ENCODE results near the gene UBTD2.

Gene UBTD2

DNA sequence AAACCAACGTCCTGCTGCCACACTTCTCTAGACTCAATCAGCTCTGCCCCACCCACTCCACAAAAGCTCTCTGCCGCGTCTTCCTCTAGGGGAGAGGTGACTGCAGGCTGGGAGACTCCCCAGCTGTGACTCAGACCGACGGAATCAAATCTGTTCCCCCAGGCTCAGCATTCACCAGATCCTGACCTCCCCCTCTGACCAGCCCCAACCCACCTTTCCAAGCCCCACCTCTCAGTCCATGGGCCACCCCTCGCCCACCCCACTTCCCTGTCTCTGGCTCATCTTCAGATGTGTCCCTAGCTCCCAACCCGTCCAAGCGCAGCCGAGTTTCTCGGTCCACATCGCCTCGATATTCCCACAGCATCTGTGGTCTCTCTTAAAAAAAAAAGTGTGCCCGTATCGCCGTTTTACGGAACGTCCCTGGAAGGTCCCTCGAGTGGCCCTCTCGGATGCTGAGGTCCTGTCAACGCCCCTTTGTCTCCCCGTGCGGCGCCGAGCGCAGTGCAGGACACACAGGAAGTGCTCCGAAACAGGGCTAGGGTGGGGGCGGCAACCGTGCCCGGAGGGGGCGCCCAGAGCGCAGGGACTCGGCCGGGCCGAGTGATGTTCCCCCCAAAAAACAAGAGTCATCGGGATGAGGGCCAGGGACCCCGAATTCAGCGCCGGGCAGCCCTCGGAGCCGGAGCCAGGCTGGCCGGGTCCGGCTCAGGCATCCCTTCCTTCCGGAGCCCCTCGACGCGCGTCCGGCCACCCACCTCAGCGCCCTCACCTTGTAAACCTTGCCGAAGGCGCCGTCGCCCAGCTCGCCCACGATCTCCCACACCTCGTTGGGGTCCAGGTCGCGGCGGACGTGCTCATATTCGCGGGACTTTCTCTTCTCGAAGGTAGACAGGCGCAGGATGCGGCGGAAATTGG lies 96.2 kb downstream of the UBTD2 start:
- no peak for DNase-seq (ENCODE audit: insufficient read length, low spot score)
- TF ChIP-seq, protein P1, sequence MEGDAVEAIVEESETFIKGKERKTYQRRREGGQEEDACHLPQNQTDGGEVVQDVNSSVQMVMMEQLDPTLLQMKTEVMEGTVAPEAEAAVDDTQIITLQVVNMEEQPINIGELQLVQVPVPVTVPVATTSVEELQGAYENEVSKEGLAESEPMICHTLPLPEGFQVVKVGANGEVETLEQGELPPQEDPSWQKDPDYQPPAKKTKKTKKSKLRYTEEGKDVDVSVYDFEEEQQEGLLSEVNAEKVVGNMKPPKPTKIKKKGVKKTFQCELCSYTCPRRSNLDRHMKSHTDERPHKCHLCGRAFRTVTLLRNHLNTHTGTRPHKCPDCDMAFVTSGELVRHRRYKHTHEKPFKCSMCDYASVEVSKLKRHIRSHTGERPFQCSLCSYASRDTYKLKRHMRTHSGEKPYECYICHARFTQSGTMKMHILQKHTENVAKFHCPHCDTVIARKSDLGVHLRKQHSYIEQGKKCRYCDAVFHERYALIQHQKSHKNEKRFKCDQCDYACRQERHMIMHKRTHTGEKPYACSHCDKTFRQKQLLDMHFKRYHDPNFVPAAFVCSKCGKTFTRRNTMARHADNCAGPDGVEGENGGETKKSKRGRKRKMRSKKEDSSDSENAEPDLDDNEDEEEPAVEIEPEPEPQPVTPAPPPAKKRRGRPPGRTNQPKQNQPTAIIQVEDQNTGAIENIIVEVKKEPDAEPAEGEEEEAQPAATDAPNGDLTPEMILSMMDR (IDR thresholded peaks at IDR 0.05; ENCODE audit: insufficient read depth, missing control alignments), result no peak
- FAIRE-seq, result no peak

DNA sequence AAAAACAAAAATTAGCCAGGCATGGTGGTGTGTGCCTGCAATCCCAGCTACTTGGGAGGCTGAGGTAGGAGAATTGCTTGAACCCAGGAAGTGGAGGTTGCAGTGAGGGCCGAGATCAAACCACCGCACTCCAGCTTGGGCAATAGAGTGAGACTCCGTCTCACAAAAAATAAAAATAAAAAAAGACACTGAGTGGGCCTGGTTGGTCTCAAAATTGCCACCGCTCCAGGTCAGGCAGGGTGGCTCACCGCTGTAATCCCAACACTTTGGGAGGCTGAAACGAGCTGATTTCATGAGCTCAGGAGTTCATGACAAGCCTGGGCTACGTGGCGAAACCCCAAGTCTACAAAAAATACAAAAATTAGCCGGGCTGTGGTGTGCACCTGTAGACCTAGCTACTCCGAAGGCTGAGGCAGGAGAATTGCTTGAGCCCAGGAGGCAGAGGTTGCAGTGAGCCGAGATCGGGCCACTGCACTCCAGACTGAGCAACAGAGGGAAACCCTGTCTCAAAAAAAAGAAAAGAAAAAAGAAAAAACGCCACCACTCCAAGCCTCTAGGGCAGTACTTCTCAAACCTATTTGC lies 97.4 kb downstream of the UBTD2 start:
- TF ChIP-seq, protein P1 (IDR thresholded peaks at IDR 0.05; ENCODE audit: insufficient read depth, missing control alignments), result no peak
- DNase-seq (ENCODE audit: insufficient read length, low spot score) (no peak), FAIRE-seq (no peak)

DNA sequence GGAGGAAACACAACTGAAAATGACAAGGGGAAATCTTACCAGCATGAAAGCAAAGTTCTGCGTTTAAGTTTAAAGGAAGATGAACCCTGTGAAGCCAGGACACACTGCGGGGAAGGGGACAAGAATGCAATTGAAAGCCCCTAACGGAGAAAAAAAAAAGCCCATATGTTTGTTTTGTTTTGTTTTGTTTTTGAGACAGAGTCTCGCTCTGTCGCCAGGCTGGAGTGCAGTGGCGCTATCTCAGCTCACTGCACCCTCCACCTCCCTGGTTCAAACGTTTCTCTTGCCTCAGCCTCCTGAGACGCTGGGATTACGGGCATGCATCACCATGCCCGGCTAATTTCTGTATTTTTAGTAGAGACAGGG lies 98.5 kb downstream of the UBTD2 start:
- DNase-seq (ENCODE audit: insufficient read length, low spot score), result no peak
- FAIRE-seq, result no peak
- TF ChIP-seq, protein P1 (IDR thresholded peaks at IDR 0.05; ENCODE audit: insufficient read depth, missing control alignments), result no peak

GRCh38 chr5:172183881-172184280 lies 99.7 kb downstream of the UBTD2 start:
- no peak for FAIRE-seq
- TF ChIP-seq, protein P1 (IDR thresholded peaks at IDR 0.05; ENCODE audit: insufficient read depth, missing control alignments), result no peak
- no peak for DNase-seq (ENCODE audit: insufficient read length, low spot score)

- DNase-seq (ENCODE audit: insufficient read length, low spot score) (no peak), FAIRE-seq (no peak)
- TF ChIP-seq, protein P1 (IDR thresholded peaks at IDR 0.05; ENCODE audit: insufficient read depth, missing control alignments), result no peak
Measured at GRCh38 chr5:172182291-172182690, 101.3 kb downstream of the UBTD2 start.

DNA sequence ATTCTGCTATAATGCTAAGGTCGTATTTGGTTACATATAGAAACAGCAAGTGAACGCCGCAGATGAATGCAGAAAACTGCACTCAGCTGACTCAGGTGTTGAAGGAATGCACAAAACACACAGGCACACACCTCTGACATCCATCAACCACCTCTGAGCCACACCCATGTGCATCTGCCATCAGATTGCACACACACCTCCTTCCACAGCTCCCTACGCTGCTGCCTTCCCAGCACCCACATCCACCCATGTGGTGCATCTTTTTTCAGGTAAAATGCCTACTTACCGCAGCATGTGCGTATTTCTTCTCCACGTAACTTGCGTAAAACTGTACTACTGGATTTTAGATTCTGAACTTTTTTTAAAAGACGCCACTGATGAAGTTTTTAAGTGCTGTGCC lies 102.6 kb downstream of the UBTD2 start:
- FAIRE-seq (no peak), DNase-seq (ENCODE audit: insufficient read length, low spot score) (no peak)
- TF ChIP-seq, protein P1 (IDR thresholded peaks at IDR 0.05; ENCODE audit: insufficient read depth, missing control alignments), result no peak
